OCI-LY3 (cell line): ENCODE data around the gene PROSER3.
"Not testable (repeated sequence)": the region's sequence is repeated elsewhere in the genome, so short reads cannot be mapped to it uniquely, and the experiment has no call there.

ENCODE experiments used
- EZH2phosphoT487 ChIP-seq: fragments of 200-600 bp; shearing (Covaris generic); IDR thresholded peaks from 2 replicates; pipeline ENCODE4 v1.6.1; 2018; ENCODE audit warnings: antibody characterized with exemption, mixed run types, low read depth
- TF ChIP-seq, protein P1 (sequence below): fragments of 200-600, 300-600 bp; sonication (generic); IDR thresholded peaks from 2 replicates; pipeline ENCODE4 v1.5.1; 2014; ENCODE audit warnings: antibody characterized with exemption, low read length, low read depth

DNA sequence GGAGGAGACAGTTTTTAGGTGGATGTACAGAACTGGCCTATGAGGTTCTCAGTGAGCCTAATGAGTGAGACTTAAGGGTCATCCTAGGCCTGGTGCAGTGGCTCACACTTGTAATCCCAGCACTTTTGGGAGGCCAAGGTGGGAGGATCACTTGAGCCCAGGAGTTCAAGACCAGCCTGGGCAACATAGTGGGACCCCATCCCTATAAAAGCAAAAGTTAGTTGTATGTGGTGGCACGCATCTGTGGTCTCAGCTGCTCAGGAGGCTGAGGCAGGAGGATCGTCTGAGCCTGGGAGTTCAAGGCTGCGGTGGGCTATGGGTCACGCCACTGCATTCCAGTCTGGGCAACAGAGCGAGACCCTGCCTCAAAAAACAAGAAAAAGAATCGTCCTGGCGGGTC is 33.8 kb upstream of the PROSER3 start:
- TF ChIP-seq, protein P1, sequence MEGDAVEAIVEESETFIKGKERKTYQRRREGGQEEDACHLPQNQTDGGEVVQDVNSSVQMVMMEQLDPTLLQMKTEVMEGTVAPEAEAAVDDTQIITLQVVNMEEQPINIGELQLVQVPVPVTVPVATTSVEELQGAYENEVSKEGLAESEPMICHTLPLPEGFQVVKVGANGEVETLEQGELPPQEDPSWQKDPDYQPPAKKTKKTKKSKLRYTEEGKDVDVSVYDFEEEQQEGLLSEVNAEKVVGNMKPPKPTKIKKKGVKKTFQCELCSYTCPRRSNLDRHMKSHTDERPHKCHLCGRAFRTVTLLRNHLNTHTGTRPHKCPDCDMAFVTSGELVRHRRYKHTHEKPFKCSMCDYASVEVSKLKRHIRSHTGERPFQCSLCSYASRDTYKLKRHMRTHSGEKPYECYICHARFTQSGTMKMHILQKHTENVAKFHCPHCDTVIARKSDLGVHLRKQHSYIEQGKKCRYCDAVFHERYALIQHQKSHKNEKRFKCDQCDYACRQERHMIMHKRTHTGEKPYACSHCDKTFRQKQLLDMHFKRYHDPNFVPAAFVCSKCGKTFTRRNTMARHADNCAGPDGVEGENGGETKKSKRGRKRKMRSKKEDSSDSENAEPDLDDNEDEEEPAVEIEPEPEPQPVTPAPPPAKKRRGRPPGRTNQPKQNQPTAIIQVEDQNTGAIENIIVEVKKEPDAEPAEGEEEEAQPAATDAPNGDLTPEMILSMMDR = not testable (repeated sequence)
- not testable (repeated sequence) for TF ChIP-seq EZH2phosphoT487
